ENCODE measurements around the gene HIPK2.

HIPK2 gene

DNA sequence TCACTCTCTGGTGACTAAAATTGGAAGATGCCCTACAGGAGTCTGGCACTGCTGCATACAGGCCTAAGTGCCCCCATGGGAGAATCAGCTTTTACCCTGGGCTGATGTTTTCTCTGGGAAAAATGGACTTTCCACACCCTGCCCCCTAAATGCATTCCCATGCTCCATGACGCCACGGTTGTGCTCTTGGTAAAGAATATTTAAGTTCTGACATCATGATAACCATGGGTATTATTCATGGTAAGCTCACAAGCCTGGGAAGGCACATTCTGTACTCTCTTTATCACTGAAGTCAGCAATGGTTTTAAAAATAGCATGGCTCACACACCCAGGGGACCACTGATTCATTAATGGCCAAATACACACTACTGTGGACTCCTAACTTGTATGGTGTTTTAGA, 43.4 kb downstream of the HIPK2 start:
- ChIA-PET CTCF (no interaction called here), POLR2A (ENCODE audit: low non-redundant PET) (no interaction called here)
- H3K27ac ChIP-seq, result peak overlapping the region; percentile 70
- TF ChIP-seq, protein P1, sequence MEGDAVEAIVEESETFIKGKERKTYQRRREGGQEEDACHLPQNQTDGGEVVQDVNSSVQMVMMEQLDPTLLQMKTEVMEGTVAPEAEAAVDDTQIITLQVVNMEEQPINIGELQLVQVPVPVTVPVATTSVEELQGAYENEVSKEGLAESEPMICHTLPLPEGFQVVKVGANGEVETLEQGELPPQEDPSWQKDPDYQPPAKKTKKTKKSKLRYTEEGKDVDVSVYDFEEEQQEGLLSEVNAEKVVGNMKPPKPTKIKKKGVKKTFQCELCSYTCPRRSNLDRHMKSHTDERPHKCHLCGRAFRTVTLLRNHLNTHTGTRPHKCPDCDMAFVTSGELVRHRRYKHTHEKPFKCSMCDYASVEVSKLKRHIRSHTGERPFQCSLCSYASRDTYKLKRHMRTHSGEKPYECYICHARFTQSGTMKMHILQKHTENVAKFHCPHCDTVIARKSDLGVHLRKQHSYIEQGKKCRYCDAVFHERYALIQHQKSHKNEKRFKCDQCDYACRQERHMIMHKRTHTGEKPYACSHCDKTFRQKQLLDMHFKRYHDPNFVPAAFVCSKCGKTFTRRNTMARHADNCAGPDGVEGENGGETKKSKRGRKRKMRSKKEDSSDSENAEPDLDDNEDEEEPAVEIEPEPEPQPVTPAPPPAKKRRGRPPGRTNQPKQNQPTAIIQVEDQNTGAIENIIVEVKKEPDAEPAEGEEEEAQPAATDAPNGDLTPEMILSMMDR (conservative IDR thresholded peaks at IDR 0.05; ENCODE audit: low read depth), result no peak
- DNase-seq (ENCODE audit: low spot score), result peak; percentile 27

DNA sequence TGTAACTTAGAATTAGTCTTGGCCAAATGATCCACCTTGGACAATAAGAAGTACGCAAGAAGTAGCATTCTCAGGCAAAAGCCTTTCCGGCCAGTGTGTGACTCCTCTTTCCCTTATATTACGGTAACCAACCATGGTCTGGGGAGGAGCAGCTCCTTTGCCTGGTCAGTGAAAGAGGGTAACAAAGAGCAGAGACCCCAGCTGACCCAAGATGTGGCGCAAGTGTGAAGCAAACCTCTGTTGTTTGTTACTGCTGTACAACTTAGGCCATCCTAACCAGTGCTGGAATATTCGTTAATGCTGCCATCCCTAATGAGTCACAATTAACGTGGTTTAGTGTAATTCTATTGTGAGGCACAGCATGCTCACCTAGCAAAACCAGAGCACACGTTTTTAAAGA, 44.0 kb downstream of the HIPK2 start:
- ChIA-PET CTCF (no interaction called here), POLR2A (ENCODE audit: low non-redundant PET) (no interaction called here)
- peak overlapping the region; percentile 70; the same call in 1 of the 2 replicates for H3K27ac ChIP-seq
- TF ChIP-seq, protein P1 (conservative IDR thresholded peaks at IDR 0.05; ENCODE audit: low read depth), result no peak
- no peak for DNase-seq (ENCODE audit: low spot score)

DNA sequence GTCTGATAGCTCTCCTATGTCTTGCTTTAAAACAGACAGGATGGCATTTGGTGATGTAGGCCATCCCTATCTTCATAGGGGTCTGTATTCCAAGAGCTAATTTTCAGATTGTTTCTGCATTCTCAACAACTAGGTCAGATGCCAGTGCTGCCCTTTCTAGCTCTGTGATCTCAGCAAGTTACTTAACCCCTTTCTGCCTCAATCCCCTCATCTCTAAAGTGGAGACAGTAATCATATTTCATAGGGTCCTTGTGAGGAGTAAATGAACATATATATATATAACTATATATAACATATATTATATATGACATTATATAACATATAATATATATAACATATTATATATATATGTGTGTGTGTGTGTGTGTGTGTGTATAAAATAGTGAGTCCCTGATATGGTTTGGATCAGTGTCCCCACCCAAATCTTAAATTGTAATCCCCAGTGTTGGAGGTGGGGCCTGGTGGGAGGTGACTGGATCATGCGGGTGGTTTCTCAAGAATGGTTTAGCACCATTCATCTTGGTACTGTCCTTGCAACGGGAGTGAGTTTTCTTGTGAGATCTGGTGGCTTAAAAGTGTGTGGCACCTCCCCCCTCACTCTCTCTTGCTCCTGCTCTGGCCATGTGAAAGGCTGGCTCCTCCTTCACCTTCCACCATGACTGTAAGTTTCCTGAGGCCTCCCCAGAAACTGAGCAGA, 45.2 kb downstream of the HIPK2 start:
- no peak for DNase-seq (ENCODE audit: low spot score)
- peak overlapping the region; percentile 87 for H3K27ac ChIP-seq
- TF ChIP-seq, protein P1 (conservative IDR thresholded peaks at IDR 0.05; ENCODE audit: low read depth), result no peak
- ChIA-PET CTCF (no interaction called here), POLR2A (ENCODE audit: low non-redundant PET) (no interaction called here)

DNA sequence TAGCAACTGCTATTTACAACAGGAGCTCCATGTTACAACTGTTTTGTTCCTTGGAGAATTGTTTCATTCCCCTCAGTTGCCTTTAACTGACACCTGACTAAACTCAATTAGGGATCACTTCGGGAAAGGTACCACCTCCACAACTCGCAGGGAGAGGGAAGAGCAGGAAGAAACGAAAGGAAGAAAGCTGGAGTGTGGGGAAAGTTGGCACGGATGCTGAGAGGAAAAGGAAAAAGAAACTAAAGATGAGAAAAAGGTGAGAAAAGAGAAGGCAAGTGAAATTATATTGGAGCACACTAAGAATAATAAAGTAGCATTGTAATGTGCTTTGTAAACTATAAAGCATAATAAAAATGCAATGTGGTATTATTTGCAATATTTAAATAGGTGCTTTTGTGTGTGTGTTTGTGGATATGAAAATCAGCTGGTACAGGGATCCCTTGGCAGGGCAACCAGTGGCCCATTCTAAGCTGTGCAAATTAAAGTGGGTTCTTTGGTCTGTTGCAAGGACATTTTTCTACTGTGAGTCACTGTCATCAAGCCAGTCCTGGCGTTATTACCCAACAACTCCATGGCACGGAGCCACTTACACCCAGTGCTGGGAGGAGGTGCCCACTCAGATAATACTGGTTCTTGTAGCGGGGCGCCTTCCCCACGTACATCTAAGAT, 45.9 kb downstream of the HIPK2 start:
- DNase-seq (ENCODE audit: low spot score), result peak; percentile 75
- TF ChIP-seq, protein P1 (conservative IDR thresholded peaks at IDR 0.05; ENCODE audit: low read depth), result no peak
- ChIA-PET POLR2A (ENCODE audit: low non-redundant PET) (no interaction called here), CTCF (interaction anchor here (0.5 kb wide), 1 partner anchor 1782 kb away, joined by 4 read pairs; no protein-coding TSS in a partner anchor)
- H3K27ac ChIP-seq, result peak overlapping the region; percentile 87

DNA sequence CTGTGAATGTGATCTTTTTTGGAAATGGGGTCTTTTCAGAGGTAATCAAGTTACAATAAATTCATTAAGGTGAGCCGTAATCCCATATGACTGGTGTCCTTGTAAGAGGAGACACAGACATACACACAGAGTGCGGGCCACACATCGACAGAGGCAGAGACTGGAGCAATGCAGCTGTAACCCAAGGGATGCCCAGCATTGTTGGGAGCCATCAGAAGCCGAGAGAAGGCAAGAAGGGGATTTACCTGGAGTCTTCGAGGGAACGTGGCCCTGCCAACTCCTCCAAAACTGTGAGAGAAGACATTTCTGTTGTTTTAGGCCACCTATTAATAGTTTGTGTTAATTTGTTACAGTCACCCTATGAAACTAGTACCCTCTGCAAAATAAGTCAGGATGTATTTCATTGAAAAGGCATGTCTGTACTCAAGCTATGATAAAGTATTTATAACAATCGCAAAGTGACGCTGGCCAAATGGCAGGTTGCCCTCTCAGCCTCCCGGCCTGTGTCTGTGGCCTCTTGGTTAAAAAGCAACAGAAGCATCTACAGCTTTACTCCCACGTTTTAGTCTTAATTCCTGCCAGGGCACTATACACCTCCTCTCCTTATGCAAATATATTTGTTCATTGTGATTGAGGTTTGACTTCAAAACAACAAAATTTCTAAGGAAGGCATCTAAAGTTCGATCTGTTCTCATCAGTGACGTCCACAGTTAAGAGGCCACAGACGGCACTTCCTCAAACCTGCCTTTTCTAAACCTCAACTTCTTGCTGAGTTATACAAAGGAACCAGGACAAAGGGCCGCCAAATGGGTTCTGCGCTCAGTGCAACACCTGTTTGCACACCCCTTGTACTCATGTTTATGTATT, 46.8 kb downstream of the HIPK2 start:
- DNase-seq (ENCODE audit: low spot score), result peak; percentile 4
- ChIA-PET CTCF (no interaction called here), POLR2A (ENCODE audit: low non-redundant PET) (no interaction called here)
- TF ChIP-seq, protein P1 (conservative IDR thresholded peaks at IDR 0.05; ENCODE audit: low read depth), result no peak
- peak overlapping the region; percentile 87 for H3K27ac ChIP-seq

DNA sequence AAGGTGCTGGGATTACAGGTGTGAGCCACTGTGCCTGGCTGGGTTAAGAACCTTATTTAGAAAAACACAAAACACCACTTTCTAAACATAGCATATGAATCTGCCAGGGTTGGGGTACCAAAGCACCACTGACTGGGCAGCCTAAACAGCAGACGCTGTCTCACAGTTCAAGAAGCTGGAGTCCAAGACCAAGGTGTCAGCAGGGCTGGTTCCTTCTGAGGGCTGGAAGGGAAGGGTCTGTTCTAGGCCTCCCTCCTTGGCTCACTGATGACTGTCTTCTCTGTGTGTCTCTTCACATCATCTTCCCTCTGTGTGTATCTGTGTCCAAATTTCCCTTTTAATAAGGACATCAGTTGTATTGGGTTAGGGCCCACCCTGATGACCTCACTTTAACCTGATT, 49.6 kb downstream of the HIPK2 start:
- CTCF ChIA-PET, result interaction anchor here (0.6 to 0.7 kb wide), 3 partner anchors 56 to 89 kb away, joined by 3 to 8 read pairs (median 5); no protein-coding TSS in a partner anchor
- peak overlapping the region; percentile 85 for H3K27ac ChIP-seq

More for the DNA sequence above, 49.6 kb downstream of the HIPK2 start:
- POLR2A ChIA-PET (ENCODE audit: low non-redundant PET), result no interaction called here
- no peak for DNase-seq (ENCODE audit: low spot score)
- TF ChIP-seq, protein P1 (conservative IDR thresholded peaks at IDR 0.05; ENCODE audit: low read depth), result no peak
